ENCODE data around the gene SLC4A9.

DNA sequence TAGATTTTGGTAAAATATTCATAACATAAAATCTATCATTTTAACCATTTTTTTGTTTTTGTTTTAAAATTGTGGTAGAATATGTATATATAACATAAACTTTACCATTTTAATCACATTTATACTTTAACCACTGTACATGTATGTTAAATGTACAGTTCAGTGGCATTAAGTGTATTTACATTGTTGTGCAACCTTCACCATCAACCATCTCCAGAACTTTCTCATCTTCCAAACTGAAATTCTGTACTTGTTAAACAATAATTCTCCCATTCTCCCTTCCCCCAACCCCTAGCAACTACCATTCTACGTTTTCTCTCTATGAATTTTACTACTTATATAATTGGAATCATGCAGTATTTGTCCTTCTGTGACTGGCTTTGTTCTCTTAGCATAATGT is 53.2 kb downstream of the SLC4A9 start:
- TF ChIP-seq CTCF (IDR thresholded peaks at IDR 0.05; ENCODE audit: low read depth, low read length, poor library complexity, severe bottlenecking) (no peak), EZH2phosphoT487 (IDR thresholded peaks at IDR 0.05; ENCODE audit: borderline replicate concordance, low read length) (no peak)
